ENCODE results near the gene SUPT5H. TPM values are rescaled to one million over a fixed set of nuclear protein-coding genes. Genes with fewer than 3 reads are reported as not detected.
A peak's percentile ranks its signal among the peaks of the same experiment; 100 is the strongest.

SUPT5H gene
- total and polyA plus RNA-seq, 2 of the 13 experiments (the other 11 are each of a cell fraction or from before 2014, with no cell fraction given) = 48.2 to 51.7 TPM

GRCh38 chr19:39401549-39402345 is 43.6 kb upstream of the SUPT5H start (continued):
- TF ChIP-seq ZNF44 (CRISPR knock-in tag; IDR thresholded peaks at IDR 0.05) = no peak
- TF ChIP-seq SMAD3 (CRISPR knock-in tag; IDR thresholded peaks at IDR 0.05) = 0 out of 2 replicates have a peak, but pooled peaks have one; percentile 45
- TF ChIP-seq ZNF703 (CRISPR knock-in tag; IDR thresholded peaks at IDR 0.05; ENCODE audit: borderline replicate concordance) = no peak
- TF ChIP-seq MAFK (conservative IDR thresholded peaks at IDR 0.05 in 1 of 2, IDR thresholded peaks at IDR 0.05 in 1 of 2; ENCODE audit: low read length in 2 of 2) = peak; percentile 24 to 52; a peak in 2 of 4 replicates
- TF ChIP-seq ZNF556 (CRISPR knock-in tag; IDR thresholded peaks at IDR 0.05; ENCODE audit: borderline replicate concordance) = peak; percentile 39; the same call in 1 of the 2 replicates
- TF ChIP-seq ZBTB40 (IDR thresholded peaks at IDR 0.05) = no peak
- TF ChIP-seq ZBTB40 (CRISPR knock-in tag; IDR thresholded peaks at IDR 0.05) = peak; percentile 94
- peak; percentile 88; the same call in 1 of the 2 replicates for TF ChIP-seq ZNF317 (CRISPR knock-in tag; IDR thresholded peaks at IDR 0.05)
- TF ChIP-seq PAF1 (CRISPR knock-in tag; IDR thresholded peaks at IDR 0.05) = no peak
- 0 out of 2 replicates have a peak, but pooled peaks have one; percentile 51 for TF ChIP-seq ZSCAN22 (CRISPR knock-in tag; IDR thresholded peaks at IDR 0.05)
- peak; percentile 88 for TF ChIP-seq ARNTL (CRISPR knock-in tag; IDR thresholded peaks at IDR 0.05)
- TF ChIP-seq GATAD2A (CRISPR knock-in tag; IDR thresholded peaks at IDR 0.05) = peak; percentile 88
- TF ChIP-seq NR0B2 (CRISPR knock-in tag; IDR thresholded peaks at IDR 0.05) = peak; percentile 81
- 0 out of 2 replicates have a peak, but pooled peaks have one; percentile 74 for TF ChIP-seq THAP7 (CRISPR knock-in tag; IDR thresholded peaks at IDR 0.05)
- TF ChIP-seq CSRNP1 (CRISPR knock-in tag; IDR thresholded peaks at IDR 0.05) = peak; percentile 78; the same call in 1 of the 2 replicates
